COLO829 (cell line): ENCODE data around the gene PRKAR1B.

Experiments used
- DNase-seq: peaks from one replicate; pipeline ENCODE4 v3.0.0; 2012; ENCODE audit warnings: low spot score

PRKAR1B gene

DNA sequence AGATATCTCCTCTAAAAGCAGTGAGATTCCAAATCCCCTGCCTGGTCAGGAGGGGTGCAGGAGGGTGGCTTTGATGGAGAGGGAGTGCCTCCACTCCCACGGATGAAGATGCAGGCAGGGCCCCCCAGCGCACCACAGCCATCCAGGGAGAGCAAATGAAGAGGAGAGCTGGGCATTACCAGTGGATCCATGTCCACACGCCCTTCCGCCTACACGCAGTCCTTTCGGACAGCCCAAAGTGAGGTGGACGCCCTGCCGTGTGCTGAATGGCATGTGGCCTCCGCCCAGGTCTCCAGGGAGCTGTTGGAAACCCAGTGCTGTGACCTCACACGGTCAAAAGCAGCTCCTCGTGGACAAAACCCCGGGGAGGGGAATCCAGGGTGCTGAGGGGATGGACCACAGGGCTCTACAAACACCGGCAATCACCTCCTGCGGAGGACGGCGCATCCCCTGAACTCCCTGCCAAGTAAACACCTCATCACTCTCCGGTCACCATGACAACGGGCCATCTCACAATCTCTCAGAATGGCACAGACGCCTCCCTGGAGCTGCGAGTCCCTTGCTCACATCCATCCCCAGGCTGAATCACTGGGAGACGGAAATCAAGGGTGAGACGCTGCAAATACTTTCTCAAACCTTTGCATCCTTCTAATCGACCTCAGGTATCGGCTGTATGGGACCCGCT lies 35.6 kb downstream of the PRKAR1B start:
- no peak for DNase-seq

DNA sequence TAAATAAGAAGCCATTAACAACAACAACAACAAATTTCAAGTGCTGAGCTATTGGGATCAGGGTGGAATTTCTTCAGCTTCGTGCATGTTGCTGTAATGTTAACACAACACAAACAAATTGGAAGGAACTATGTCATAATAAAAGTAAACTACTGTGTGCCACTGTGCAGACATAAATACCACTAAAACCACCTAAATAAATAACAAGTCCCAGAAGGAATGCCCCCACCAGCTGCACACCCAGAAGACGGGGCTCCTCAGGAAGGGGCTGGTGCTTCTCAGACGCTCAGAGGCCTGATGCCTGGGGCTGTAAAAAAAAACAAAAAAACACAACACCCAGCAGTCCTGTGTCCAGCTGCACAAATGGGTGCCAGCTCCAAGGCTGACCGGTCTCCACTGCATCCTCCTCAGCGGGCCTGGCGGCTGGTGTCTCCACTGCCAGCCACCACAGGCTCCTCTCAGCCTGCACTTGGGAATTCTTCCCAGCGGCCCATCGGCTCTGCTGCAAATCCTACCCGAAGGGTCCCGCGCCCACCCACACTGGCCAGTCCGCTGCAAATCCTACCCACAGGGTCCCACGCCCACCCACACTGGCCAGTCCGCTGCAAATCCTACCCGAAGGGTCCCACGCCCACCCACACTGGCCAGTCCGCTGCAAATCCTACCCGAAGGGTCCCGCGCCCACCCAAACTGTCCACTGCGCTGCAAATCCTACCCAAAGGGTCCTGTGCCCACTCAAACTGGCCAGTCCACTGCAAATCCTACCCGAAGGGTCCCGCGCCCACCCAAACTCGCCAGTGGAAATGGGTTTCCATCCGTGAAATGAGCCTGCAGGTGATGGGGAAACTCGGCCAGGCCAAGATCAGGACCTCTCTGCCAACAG lies 36.4 kb downstream of the PRKAR1B start:
- DNase-seq, result no peak

DNA sequence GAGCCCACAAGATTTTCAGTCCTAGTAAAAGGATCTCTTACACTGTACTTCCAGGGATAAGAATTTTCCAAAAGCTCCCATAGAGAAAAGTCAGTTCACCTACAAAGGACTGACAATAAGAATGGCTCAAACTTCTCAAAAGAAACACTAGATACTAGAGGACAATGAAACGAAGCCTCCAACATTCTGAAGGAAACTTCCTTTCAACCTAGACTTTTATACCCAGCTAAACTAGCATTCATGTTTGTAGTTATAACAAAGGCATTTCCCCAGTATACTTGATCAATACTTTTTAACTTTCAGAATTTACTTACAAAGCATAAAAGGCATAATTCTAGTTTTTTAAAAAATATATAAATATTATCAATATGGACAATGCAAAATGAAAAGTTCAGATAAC lies 41.5 kb downstream of the PRKAR1B start:
- no peak for DNase-seq

DNA sequence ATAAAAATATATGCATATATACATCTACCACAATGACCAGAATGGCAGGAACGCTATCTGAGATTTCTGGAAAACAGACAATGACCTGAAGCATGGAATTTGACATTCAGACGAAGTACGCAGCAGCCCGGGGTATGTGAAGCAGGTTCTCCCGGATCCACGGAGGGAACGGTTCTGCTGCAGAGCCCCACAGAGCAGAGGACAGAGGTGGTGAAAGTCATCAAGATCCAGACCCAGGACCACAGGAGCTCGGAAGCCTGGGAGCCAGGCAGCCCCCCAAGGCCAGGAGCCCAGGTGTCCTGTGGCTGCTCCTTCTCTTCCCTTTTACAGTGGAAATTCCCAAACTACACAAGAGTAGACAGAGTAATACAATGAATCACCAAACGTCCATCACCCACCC lies 42.7 kb downstream of the PRKAR1B start:
- no peak for DNase-seq

- DNase-seq, result no peak
Measured at GRCh38 chr7:683526-684205, 43.4 kb downstream of the PRKAR1B start.

GRCh38 chr7:682810-683209 lies 44.3 kb downstream of the PRKAR1B start:
- no peak for DNase-seq

DNA sequence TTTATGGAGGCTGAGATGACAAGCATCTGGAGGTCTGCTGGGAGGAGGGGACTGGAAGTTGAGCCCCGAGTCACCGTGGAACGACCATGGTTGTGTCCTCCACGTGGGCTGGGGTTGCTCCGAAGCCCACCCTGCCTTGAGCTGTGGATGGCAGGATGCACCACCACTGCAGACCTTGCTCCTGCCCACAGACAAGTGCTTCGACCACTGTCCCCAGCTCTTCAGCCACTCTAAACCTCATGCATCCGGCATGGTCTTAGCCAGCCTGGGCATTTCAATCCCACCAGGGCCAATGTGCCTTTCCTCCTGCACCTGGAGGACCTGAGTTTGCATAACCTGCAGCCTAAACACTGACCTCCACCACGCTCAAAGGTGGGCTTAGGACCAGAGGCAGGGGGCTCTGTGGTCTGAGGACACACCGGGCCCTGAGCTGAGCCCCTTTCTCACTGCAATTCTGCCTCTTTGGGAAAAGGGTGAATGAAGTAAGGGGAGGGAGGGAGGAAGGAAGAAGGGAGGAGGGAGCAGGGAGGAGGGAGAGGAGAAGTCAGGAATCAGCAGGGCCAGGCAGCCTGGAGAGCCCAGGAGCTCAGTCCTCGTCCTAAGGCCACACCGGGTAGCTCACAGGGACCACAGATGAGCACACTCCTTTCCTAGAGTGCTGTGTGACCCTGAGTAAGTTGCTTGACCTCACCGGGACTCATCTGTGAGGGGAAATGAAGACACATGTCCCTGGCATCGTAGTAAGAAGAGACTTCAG lies 45.4 kb downstream of the PRKAR1B start:
- DNase-seq, result no peak

DNA sequence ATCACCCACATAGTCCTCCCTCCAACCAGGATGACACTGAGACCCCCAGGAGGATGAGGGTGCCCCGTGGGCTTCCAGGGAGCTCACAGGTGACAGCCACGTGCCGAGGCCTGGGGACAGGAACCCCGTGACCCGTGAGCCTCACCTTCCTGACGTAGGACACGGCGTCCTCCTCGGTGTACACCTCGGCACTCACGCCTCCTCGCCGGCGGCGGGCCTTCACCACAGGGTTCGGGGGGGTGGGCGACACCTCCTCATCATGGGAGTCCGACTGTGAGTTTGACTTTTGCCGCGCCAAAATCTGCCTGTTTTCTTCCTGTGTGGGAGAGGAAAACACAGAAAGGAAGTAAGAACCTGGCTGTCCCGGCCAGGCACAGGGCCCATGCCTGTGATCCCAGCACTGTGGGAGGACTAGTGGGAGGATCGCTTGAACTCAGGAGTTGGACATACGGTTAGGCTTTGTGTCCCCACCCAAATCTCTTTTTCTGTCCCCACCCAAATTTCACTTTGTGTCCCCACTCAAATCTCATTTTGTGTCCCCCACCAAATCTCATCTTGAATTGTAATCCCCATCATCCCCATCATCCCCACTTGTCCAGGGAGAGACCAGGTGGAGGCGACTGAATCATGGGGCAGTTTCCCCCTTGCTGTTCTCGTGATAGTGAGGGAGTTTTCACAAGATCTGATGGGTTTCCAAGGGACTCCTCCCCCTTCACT lies 46.5 kb downstream of the PRKAR1B start:
- DNase-seq, result no peak

DNA sequence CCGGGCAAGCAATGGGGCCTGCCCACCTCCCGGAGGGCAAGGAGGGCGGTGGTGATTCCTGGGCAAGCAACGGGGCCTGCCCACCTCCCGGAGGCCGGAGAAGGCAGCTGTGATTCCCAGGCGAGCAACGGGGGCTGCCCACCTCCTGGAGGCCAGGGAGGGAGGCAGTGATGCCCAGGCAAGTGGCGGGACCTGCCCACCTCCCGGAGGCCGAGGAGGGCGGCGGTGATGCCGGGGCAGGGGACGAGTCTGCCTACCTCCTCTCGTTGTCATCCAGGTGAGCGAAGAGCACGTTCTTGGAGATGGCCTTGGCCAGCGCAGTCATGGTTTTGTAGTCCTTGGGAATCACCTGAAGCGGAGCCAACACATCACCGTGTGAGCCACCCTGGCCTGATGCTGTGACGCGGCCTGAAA lies 50.1 kb downstream of the PRKAR1B start:
- no peak for DNase-seq

DNA sequence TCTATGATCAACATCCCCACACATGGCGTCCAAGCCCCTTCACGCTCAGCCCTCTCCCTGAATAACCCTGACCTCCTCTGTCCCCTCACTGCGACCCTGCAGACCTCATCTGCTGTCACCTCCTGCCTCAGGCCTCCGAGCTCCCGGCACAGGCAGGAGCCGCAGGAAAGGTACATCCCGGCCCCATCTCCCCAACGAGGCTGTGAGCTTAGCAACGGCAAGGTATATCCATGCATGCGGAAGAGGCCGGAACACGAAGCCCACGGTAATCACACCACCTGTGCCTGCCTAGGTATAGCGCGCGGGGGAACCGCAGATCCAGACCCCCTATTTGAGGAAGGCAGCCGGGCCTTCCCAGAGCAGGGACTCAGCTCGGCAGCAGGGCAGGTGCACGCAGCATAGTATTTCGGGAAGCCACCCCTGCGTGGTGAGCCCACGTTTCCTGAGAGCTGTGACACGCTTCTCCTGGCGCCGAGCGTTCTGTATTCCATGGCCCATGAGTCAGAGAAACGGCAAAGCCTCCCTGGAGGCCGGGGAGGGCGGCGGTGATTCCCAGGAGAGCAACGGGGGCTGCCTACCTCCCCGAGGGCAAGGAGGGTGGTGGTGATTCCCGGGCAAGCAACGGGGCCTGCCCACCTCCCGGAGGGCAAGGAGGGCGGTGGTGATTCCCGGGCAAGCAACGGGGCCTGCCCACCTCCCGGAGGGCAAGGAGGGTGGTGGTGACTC lies 50.7 kb downstream of the PRKAR1B start:
- no peak for DNase-seq

DNA sequence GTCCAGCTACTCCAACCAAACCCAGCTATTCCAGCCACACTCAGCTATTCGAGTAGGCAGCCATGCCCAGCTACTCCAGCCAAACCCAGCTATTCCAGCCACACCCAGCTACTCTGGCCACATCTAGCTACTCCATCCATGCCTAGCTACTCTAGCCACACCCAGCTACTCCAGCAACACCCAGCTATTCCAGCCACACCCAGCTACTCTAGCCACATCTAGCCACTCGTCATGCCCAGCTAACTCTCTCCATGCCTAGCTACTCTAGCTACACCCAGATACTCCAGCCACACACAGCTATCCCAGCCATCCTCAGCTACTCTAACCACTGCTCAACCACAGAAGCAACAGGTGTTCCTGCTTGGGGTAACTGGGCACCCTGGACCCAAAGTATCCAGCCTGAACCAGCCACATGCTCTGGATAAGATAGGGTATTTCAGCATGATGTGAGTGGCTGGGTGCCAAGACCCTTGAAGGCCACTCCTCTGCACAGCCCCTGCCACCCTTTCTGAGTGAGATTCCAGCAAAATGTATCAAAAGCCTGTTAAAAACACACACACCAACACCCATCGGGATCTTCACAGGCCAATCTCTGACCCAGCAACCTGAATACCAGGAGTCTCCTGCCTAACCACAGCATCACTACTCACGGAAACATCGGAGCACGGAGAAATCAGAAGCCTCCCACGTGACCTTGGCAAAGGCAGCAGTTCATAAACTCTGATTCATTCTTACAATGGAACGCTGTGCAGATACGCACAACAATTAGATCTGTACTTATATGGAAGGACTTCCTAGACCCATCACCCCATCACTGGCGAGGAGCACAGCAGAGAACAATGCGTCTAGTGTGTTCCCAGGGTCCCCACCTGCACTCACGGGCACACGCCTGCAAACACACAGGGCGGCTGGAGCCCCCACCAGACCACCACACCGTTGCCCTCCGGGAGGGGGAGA lies 52.3 kb downstream of the PRKAR1B start:
- peak; percentile 99 for DNase-seq

DNA sequence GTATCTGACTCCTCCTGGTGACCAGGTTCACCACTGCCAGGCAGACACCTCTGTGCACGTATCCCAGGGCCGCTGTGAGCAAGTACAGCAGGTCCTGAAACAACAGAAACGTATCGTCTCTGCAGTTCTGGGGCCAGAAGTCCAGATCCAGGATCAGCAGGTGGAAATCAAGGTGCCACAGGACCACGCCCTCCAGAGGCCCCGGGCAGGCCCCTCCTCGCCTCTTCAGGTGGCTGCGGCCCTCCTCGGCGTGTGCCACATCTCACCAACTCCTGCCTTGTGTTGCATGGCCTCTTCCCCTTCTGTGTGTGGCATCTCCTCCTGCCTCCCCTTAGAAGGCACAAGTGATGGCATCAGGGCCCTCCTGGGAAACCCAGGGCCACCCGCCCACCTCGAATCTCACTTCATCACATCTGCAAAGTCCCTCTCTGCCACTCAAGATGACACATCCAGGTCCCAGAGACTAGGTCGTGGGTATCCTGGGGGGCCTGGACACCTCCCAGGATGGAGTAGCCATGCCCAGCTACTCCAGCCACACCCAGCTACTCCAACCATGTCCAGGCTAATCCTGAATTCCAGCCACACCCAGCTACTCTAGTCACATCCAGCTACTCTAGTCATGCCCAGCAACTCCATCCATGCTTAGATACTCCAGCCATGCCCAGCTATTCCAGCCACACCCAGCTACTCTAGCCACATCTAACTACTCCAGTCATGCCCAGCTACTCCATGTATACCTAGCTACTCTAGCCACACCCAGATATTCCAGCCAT lies 53.2 kb downstream of the PRKAR1B start:
- DNase-seq, result no peak

DNA sequence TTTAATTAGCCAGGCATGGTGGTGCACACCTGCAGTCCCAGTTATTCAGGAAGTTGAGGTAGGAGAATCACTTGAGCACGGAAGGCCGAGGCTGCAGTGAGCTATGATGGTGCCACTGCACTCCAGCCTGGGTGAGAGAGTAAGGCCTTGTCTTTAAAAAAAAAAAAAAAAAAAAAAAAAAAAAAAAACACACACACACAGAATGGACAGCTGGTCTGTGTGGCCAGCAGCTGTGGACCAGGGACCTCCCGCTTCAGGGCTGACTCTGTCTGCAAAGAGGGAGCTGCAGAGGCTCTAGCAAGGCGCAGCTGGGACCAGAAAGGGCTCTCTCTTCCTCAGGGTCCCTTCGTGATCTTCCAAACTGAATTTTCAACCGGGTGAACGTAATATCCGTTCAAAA lies 54.2 kb downstream of the PRKAR1B start:
- no peak for DNase-seq

- DNase-seq, result no peak
Measured at GRCh38 chr7:671415-672042, 55.6 kb downstream of the PRKAR1B start.

DNA sequence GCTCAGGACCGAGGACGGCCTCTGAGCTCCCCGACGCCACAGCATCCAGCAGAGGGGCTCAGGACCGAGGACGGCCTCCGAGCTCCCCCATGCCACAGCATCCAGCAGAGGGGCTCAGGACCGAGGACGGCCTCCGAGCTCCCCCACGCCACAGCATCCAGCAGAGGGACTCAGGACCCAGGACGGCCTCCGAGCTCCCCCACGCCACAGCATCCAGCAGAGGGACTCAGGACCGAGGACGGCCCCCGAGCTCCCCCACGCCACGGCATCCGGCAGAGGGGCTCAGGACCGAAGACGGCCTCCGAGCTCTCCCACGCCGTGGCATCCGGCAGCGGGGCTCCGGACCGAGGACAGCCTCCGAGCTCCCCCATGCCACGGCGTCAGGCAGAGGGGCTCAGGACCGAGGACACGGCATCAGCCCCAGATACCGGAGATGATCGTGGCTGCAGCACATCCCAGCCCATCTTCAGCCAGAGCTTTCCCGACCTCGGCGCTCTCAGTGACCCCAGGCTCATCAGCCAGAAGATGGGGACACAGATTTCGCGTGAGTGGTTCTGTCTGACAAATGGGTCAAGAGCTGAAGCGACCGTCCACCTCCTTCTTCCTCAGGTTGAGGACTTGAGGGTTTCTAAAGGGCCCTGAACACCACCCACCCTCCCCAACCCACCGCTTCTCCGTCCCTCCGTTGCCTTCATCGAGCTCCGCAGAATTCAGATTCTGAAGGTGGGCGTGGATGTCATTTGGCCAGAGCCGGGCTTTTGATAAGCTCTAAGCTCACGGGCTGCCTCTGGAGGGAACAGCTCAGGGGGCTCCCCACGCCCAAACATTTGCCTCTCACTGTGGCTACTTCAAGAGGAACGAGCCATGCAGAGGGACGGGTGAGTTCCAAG lies 56.3 kb downstream of the PRKAR1B start:
- no peak for DNase-seq

- no peak for DNase-seq
Measured at GRCh38 chr7:668958-669357, 58.1 kb downstream of the PRKAR1B start.
